HepG2 (cell line): ENCODE results near the gene CAPN9. TPM values are rescaled to one million over a fixed set of nuclear protein-coding genes. Genes with fewer than 3 reads are reported as not detected.

Experiments
- KDM5A ChIP-seq: fragments of 200-600 bp; sonication (generic); IDR thresholded peaks from 2 replicates; pipeline ENCODE4 v1.7.0; 2018; ENCODE audit warnings: antibody characterized with exemption, mild to moderate bottlenecking, low read length, borderline replicate concordance
- ZNF337 ChIP-seq: sonication (generic); formaldehyde crosslinking; IDR thresholded peaks from 2 replicates; pipeline ENCODE4 v1.5.1; 2020; ENCODE audit warnings: missing genetic modification reagents, low read depth, mild to moderate bottlenecking, borderline replicate concordance
- polyA plus RNA-seq, 8 experiments: library from polyadenylated mRNA; depleted of rRNA in 3 of 8; stranded (reverse) in 7 of 8; unstranded in 1 of 8; fragments of >200 nt; fragmentation: Illumina TruSeq in 4 of 8; extraction: Trizol in 4 of 8; gene quantifications; 2 replicates each; pipeline versions ENCODE4 v1.2.1 to v1.2.3, GENCODE V29; 2011 to 2016; ENCODE audit warnings: low read depth in 4 of 8, missing spikeins in 1 of 8, mixed read lengths in 1 of 8; ENCODE audit not compliant: insufficient read depth in 1 of 8
- total RNA-seq, 5 experiments: library from RNA; depleted of rRNA; stranded (reverse); fragments of >200 nt; fragmentation: Illumina TruSeq; extraction: Trizol; gene quantifications; 2 replicates each; pipeline ENCODE4 v1.2.3, GENCODE V29; 2016; ENCODE audit warnings: low read depth in 1 of 5
- TF ChIP-seq, protein P1 (sequence below): sonication (generic); formaldehyde crosslinking; IDR thresholded peaks from 2 replicates; pipeline ENCODE4 v1.5.1; 2020; ENCODE audit warnings: mild to moderate bottlenecking, missing genetic modification reagents, borderline replicate concordance
- TF ChIP-seq, protein P2 (sequence below): IDR thresholded peaks from 2 replicates; pipeline ENCODE4 v1.6.1; 2016
- TF ChIP-seq, protein P3 (sequence below): sonication (generic); formaldehyde crosslinking; IDR thresholded peaks from 2 replicates; pipeline ENCODE4 v1.4.0; 2020; ENCODE audit warnings: mild to moderate bottlenecking, missing genetic modification reagents, borderline replicate concordance
- TF ChIP-seq, protein P4 (sequence below): sonication (generic); formaldehyde crosslinking; IDR thresholded peaks from 2 replicates; pipeline ENCODE4 v1.5.0; 2020; ENCODE audit warnings: mild to moderate bottlenecking, missing genetic modification reagents
- TF ChIP-seq, protein P5 (sequence below): IDR thresholded peaks from 2 replicates; pipeline ENCODE4 v1.6.1; 2016; ENCODE audit warnings: mild to moderate bottlenecking

CAPN9 gene
- total and polyA plus RNA-seq, 2 of the 13 experiments (the other 11 are each of a cell fraction or from before 2014, with no cell fraction given), result 0.04 to 0.31 TPM

DNA sequence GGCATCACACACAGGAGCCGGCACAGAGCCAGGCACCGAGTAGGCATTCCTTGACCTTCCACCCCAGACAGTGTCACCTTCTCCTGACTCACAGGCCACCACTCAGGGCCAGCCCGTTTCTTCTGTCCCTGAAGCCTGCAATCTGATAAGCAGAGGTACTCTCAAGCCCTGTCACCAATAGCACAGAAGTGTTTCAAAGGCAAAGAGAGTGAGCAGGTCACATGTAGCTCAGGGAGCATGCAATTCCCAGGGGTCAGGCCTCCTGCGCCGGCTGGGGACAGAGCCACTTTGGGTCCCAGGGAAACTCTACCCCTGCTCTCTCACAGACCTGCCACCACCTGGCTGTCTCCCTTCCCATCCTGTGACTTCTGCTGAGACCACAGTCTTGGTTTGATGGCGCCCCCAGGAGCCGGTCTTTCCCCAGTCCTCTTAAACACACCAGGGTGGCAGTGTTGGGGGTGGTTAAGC is 13.2 kb downstream of the CAPN9 start (continued):
- TF ChIP-seq, protein P1, sequence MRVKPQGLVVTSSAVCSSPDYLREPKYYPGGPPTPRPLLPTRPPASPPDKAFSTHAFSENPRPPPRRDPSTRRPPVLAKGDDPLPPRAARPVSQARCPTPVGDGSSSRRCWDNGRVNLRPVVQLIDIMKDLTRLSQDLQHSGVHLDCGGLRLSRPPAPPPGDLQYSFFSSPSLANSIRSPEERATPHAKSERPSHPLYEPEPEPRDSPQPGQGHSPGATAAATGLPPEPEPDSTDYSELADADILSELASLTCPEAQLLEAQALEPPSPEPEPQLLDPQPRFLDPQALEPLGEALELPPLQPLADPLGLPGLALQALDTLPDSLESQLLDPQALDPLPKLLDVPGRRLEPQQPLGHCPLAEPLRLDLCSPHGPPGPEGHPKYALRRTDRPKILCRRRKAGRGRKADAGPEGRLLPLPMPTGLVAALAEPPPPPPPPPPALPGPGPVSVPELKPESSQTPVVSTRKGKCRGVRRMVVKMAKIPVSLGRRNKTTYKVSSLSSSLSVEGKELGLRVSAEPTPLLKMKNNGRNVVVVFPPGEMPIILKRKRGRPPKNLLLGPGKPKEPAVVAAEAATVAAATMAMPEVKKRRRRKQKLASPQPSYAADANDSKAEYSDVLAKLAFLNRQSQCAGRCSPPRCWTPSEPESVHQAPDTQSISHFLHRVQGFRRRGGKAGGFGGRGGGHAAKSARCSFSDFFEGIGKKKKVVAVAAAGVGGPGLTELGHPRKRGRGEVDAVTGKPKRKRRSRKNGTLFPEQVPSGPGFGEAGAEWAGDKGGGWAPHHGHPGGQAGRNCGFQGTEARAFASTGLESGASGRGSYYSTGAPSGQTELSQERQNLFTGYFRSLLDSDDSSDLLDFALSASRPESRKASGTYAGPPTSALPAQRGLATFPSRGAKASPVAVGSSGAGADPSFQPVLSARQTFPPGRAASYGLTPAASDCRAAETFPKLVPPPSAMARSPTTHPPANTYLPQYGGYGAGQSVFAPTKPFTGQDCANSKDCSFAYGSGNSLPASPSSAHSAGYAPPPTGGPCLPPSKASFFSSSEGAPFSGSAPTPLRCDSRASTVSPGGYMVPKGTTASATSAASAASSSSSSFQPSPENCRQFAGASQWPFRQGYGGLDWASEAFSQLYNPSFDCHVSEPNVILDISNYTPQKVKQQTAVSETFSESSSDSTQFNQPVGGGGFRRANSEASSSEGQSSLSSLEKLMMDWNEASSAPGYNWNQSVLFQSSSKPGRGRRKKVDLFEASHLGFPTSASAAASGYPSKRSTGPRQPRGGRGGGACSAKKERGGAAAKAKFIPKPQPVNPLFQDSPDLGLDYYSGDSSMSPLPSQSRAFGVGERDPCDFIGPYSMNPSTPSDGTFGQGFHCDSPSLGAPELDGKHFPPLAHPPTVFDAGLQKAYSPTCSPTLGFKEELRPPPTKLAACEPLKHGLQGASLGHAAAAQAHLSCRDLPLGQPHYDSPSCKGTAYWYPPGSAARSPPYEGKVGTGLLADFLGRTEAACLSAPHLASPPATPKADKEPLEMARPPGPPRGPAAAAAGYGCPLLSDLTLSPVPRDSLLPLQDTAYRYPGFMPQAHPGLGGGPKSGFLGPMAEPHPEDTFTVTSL (CRISPR knock-in tag), result no peak
- TF ChIP-seq, protein P2, sequence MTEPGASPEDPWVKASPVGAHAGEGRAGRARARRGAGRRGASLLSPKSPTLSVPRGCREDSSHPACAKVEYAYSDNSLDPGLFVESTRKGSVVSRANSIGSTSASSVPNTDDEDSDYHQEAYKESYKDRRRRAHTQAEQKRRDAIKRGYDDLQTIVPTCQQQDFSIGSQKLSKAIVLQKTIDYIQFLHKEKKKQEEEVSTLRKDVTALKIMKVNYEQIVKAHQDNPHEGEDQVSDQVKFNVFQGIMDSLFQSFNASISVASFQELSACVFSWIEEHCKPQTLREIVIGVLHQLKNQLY (CRISPR knock-in tag), result no peak
- TF ChIP-seq, protein P3, sequence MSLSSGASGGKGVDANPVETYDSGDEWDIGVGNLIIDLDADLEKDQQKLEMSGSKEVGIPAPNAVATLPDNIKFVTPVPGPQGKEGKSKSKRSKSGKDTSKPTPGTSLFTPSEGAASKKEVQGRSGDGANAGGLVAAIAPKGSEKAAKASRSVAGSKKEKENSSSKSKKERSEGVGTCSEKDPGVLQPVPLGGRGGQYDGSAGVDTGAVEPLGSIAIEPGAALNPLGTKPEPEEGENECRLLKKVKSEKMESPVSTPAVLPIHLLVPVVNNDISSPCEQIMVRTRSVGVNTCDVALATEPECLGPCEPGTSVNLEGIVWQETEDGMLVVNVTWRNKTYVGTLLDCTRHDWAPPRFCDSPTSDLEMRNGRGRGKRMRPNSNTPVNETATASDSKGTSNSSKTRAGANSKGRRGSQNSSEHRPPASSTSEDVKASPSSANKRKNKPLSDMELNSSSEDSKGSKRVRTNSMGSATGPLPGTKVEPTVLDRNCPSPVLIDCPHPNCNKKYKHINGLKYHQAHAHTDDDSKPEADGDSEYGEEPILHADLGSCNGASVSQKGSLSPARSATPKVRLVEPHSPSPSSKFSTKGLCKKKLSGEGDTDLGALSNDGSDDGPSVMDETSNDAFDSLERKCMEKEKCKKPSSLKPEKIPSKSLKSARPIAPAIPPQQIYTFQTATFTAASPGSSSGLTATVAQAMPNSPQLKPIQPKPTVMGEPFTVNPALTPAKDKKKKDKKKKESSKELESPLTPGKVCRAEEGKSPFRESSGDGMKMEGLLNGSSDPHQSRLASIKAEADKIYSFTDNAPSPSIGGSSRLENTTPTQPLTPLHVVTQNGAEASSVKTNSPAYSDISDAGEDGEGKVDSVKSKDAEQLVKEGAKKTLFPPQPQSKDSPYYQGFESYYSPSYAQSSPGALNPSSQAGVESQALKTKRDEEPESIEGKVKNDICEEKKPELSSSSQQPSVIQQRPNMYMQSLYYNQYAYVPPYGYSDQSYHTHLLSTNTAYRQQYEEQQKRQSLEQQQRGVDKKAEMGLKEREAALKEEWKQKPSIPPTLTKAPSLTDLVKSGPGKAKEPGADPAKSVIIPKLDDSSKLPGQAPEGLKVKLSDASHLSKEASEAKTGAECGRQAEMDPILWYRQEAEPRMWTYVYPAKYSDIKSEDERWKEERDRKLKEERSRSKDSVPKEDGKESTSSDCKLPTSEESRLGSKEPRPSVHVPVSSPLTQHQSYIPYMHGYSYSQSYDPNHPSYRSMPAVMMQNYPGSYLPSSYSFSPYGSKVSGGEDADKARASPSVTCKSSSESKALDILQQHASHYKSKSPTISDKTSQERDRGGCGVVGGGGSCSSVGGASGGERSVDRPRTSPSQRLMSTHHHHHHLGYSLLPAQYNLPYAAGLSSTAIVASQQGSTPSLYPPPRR (CRISPR knock-in tag), result no peak; the same call in 1 of the 2 replicates
- no peak for TF ChIP-seq KDM5A
- TF ChIP-seq ZNF337, result no peak
- TF ChIP-seq, protein P4, sequence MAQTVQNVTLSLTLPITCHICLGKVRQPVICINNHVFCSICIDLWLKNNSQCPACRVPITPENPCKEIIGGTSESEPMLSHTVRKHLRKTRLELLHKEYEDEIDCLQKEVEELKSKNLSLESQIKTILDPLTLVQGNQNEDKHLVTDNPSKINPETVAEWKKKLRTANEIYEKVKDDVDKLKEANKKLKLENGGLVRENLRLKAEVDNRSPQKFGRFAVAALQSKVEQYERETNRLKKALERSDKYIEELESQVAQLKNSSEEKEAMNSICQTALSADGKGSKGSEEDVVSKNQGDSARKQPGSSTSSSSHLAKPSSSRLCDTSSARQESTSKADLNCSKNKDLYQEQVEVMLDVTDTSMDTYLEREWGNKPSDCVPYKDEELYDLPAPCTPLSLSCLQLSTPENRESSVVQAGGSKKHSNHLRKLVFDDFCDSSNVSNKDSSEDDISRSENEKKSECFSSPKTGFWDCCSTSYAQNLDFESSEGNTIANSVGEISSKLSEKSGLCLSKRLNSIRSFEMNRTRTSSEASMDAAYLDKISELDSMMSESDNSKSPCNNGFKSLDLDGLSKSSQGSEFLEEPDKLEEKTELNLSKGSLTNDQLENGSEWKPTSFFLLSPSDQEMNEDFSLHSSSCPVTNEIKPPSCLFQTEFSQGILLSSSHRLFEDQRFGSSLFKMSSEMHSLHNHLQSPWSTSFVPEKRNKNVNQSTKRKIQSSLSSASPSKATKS (CRISPR knock-in tag), result no peak
- TF ChIP-seq, protein P5, sequence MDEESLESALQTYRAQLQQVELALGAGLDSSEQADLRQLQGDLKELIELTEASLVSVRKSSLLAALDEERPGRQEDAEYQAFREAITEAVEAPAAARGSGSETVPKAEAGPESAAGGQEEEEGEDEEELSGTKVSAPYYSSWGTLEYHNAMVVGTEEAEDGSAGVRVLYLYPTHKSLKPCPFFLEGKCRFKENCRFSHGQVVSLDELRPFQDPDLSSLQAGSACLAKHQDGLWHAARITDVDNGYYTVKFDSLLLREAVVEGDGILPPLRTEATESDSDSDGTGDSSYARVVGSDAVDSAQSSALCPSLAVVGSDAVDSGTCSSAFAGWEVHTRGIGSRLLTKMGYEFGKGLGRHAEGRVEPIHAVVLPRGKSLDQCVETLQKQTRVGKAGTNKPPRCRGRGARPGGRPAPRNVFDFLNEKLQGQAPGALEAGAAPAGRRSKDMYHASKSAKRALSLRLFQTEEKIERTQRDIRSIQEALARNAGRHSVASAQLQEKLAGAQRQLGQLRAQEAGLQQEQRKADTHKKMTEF (CRISPR knock-in tag), result no peak
